ENCODE results near the gene SDK1. TPM values are rescaled to one million over a fixed set of nuclear protein-coding genes. Genes with fewer than 3 reads are reported as not detected.

SDK1 gene
- total and polyA plus RNA-seq, 2 experiments from 2014 or later, result 2.1 to 10.0 TPM

GRCh38 chr7:3981281-3981680 is 680.2 kb downstream of the SDK1 start:
- Histone ChIP-seq H3K27me3 (ENCODE audit: insufficient read depth) (no peaks in the 10 kb centered on the region), H2AFZ (no peak overlapping the region), H3K27ac (ENCODE audit: low read depth) (no peak overlapping the region), H3F3A (replicated peaks; ENCODE audit: low read depth) (no peaks in the 10 kb centered on the region), H3K4me2 (no peak overlapping the region), H3K4me1 (ENCODE audit: insufficient read depth) (peaks cover 7% of the 10 kb centered on the region), H3K79me2 (replicated peaks; ENCODE audit: insufficient read depth) (no peaks in the 10 kb centered on the region), H3K9me2 (ENCODE audit: insufficient read depth) (no peaks in the 10 kb centered on the region), H3K4me3 (no peak overlapping the region), H3K36me3 (ENCODE audit: insufficient read depth) (no peaks in the 10 kb centered on the region), H4K20me1 (replicated peaks; ENCODE audit: insufficient read depth) (no peaks in the 10 kb centered on the region)
- peaks cover 4% of the 10 kb centered on the region for H3K27me3 Mint-ChIP-seq (ENCODE audit: insufficient read depth, low read depth, poor library complexity)
- ATAC-seq (no peak), DNase-seq (ENCODE audit: low spot score) (no peak)
- H3K9me3 Mint-ChIP-seq, result peaks cover 6% of the 10 kb centered on the region; the same call in 2 of the 3 replicates
- no peak overlapping the region for H3K4me3 Mint-ChIP-seq
- TF ChIP-seq EZH2 (IDR thresholded peaks at IDR 0.05; ENCODE audit: low read depth, unreplicated experiment) (no peak), POLR2AphosphoS5 (IDR thresholded peaks at IDR 0.05; ENCODE audit: low read depth) (no peak), NANOG (IDR thresholded peaks at IDR 0.05; ENCODE audit: borderline replicate concordance) (no peak), STAT1 (IDR thresholded peaks at IDR 0.05; ENCODE audit: unreplicated experiment) (no peak), CTCF (conservative IDR thresholded peaks at IDR 0.05; ENCODE audit: low read depth in 2 of 2) (peak in 1 of 2 experiments; percentile 43; a peak in 2 of 4 replicates)
- H3K36me3 Mint-ChIP-seq (ENCODE audit: low read depth), result peaks cover 6% of the 10 kb centered on the region
- peak overlapping the region; percentile 27; the same call in 1 of the 2 replicates for H3K27ac Mint-ChIP-seq
- peaks cover 11% of the 10 kb centered on the region for H3K4me1 Mint-ChIP-seq

GRCh38 chr7:3984456-3984855 is 683.4 kb downstream of the SDK1 start:
- peaks cover under 1% of the 10 kb centered on the region; the same call in 1 of the 3 replicates for H3K36me3 Mint-ChIP-seq (ENCODE audit: low read depth)
- H3K4me1 Mint-ChIP-seq, result peaks cover 8% of the 10 kb centered on the region
- H3K27me3 ChIP-seq (ENCODE audit: insufficient read depth), result no peaks in the 10 kb centered on the region
- no peaks in the 10 kb centered on the region for H4K20me1 ChIP-seq (replicated peaks; ENCODE audit: insufficient read depth)
- H3K79me2 ChIP-seq (replicated peaks; ENCODE audit: insufficient read depth), result no peaks in the 10 kb centered on the region
- H3K4me1 ChIP-seq (ENCODE audit: insufficient read depth), result peaks cover 9% of the 10 kb centered on the region
- H3K27me3 Mint-ChIP-seq (ENCODE audit: insufficient read depth, low read depth, poor library complexity), result peaks cover 4% of the 10 kb centered on the region
- no peak overlapping the region for H3K4me2 ChIP-seq
- no peak overlapping the region for H3K27ac Mint-ChIP-seq
- H3K27ac ChIP-seq (ENCODE audit: low read depth), result no peak overlapping the region
- ATAC-seq (no peak), DNase-seq (ENCODE audit: low spot score) (no peak)
- no peaks in the 10 kb centered on the region for H3K36me3 ChIP-seq (ENCODE audit: insufficient read depth)
- H3K4me3 Mint-ChIP-seq, result no peak overlapping the region
- H3K9me2 ChIP-seq (ENCODE audit: insufficient read depth), result no peaks in the 10 kb centered on the region
- H3F3A ChIP-seq (replicated peaks; ENCODE audit: low read depth), result no peaks in the 10 kb centered on the region
- H3K9me3 Mint-ChIP-seq, result 0 out of 3 replicates have a peak, but pooled peaks cover under 1% of the 10 kb centered on the region
- H3K4me3 ChIP-seq, result no peak overlapping the region
- H2AFZ ChIP-seq, result no peak overlapping the region
- no peak for TF ChIP-seq ETS1 (IDR thresholded peaks at IDR 0.05)
- TF ChIP-seq CTCF (conservative IDR thresholded peaks at IDR 0.05; ENCODE audit: low read depth in 2 of 2), result no peak
- TF ChIP-seq EZH2 (IDR thresholded peaks at IDR 0.05; ENCODE audit: low read depth, unreplicated experiment), result no peak
- TF ChIP-seq JUNB (IDR thresholded peaks at IDR 0.05; ENCODE audit: unreplicated experiment), result no peak
- no peak for TF ChIP-seq ZNF462 (CRISPR knock-in tag; IDR thresholded peaks at IDR 0.05)
- TF ChIP-seq ZNF114 (CRISPR knock-in tag; IDR thresholded peaks at IDR 0.05), result no peak
- no peak for TF ChIP-seq NANOG (IDR thresholded peaks at IDR 0.05; ENCODE audit: borderline replicate concordance)
- no peak for TF ChIP-seq STAT1 (IDR thresholded peaks at IDR 0.05; ENCODE audit: unreplicated experiment)
- TF ChIP-seq ZNF331 (CRISPR knock-in tag; IDR thresholded peaks at IDR 0.05; ENCODE audit: low read depth), result no peak

Data from GM23338 (cell line).